Calu3 (cell line): Measurements from ENCODE around the gene IL1B. TPM values are rescaled to one million over a fixed set of nuclear protein-coding genes. Genes with fewer than 3 reads are reported as not detected.

ENCODE experiments used
- BruUV-seq: library from RNA; stranded (reverse); fragments of 400-500 nt; replicated peaks from 2 replicates; lab custom pipeline; 2021; lab: Mats Ljungman, UMichigan
- CTCF ChIA-PET: fragments of 300-600 bp; sonication (Branson Sonifier 250); formaldehyde crosslinking; loops from one replicate; lab custom pipeline; 2022; ENCODE audit warnings: antibody characterized with exemption; lab: Charles Lee
- DNase-seq: peaks from one replicate; pipeline ENCODE4 v3.0.0; 2022
- H3K27ac Mint-ChIP-seq: one replicate; pipeline ENCODE4 v1.8.0; 2022; ENCODE audit warnings: mixed read lengths; ENCODE audit not compliant: unreplicated experiment
- H3K27me3 Mint-ChIP-seq: one replicate; pipeline ENCODE4 v1.8.0; 2022; ENCODE audit warnings: mixed read lengths; ENCODE audit not compliant: unreplicated experiment
- H3K36me3 Mint-ChIP-seq: one replicate; pipeline ENCODE4 v1.8.0; 2022; ENCODE audit warnings: mild to moderate bottlenecking, moderate library complexity, mixed read lengths; ENCODE audit not compliant: insufficient read depth, unreplicated experiment
- H3K4me1 Mint-ChIP-seq: one replicate; pipeline ENCODE4 v1.8.0; 2022; ENCODE audit warnings: mild to moderate bottlenecking, low read depth, mixed read lengths; ENCODE audit not compliant: unreplicated experiment
- H3K4me3 Mint-ChIP-seq: one replicate; pipeline ENCODE4 v1.8.0; 2022; ENCODE audit warnings: mild to moderate bottlenecking, low read depth, moderate library complexity, mixed read lengths; ENCODE audit not compliant: unreplicated experiment
- H3K9me3 Mint-ChIP-seq: one replicate; pipeline ENCODE4 v1.8.0; 2022; ENCODE audit warnings: low read depth, mixed read lengths; ENCODE audit not compliant: unreplicated experiment
- CTCF ChIP-seq: fragments of 200-600 bp; IDR thresholded peaks from one replicate; pipeline ENCODE4 v1.8.0; 2022; ENCODE audit warnings: antibody characterized with exemption; ENCODE audit not compliant: unreplicated experiment
- intact Hi-C: fragments of 100-400 bp; cut with micrococcal nuclease; formaldehyde crosslinking; loops from one replicate; pipeline ENCODE4 v1.10.0; 2022; ENCODE audit not compliant: unreplicated experiment
- total RNA-seq: library from RNA; stranded (reverse); gene quantifications from 2 replicates; pipeline ENCODE4 v1.2.3, GENCODE V29; 2022

The IL1B gene
- total RNA-seq, 1 experiment from 2014 or later, result 15.5 TPM

GRCh38 chr2:112787729-112788393 is 48.7 kb downstream of the IL1B start:
- H3K27me3 Mint-ChIP-seq, result no peaks in the 10 kb centered on the region
- no peak for TF ChIP-seq CTCF
- peaks cover 57% of the 10 kb centered on the region for H3K4me1 Mint-ChIP-seq
- H3K36me3 Mint-ChIP-seq, result peaks cover 17% of the 10 kb centered on the region
- no peak overlapping the region for H3K4me3 Mint-ChIP-seq
- no peak for DNase-seq
- BruUV-seq, result no TSS peak
- no peak overlapping the region for H3K27ac Mint-ChIP-seq
- peaks cover 3% of the 10 kb centered on the region for H3K9me3 Mint-ChIP-seq
- CTCF ChIA-PET, result no interaction called here
- intact Hi-C loops, result no loop called here

- H3K27ac Mint-ChIP-seq, result no peak overlapping the region
- no peaks in the 10 kb centered on the region for H3K27me3 Mint-ChIP-seq
- CTCF ChIA-PET, result interaction anchor here (0.6 kb wide), 1 partner anchor 36 kb away, joined by 5 read pairs; no protein-coding TSS in a partner anchor
- peaks cover 54% of the 10 kb centered on the region for H3K4me1 Mint-ChIP-seq
- peaks cover 23% of the 10 kb centered on the region for H3K36me3 Mint-ChIP-seq
- no peak for DNase-seq
- no peak for TF ChIP-seq CTCF
- intact Hi-C loops, result no loop called here
- no TSS peak for BruUV-seq
- H3K9me3 Mint-ChIP-seq, result peaks cover 3% of the 10 kb centered on the region
- no peak overlapping the region for H3K4me3 Mint-ChIP-seq
Observed at GRCh38 chr2:112787294-112787693, 49.3 kb downstream of the IL1B start.

- peaks cover 47% of the 10 kb centered on the region for H3K4me1 Mint-ChIP-seq
- peak; percentile 48 for DNase-seq
- H3K4me3 Mint-ChIP-seq, result peak within 1 kb of the TSS; percentile 68
- no TSS peak for BruUV-seq
- peaks cover 33% of the 10 kb centered on the region for H3K36me3 Mint-ChIP-seq
- peaks cover 3% of the 10 kb centered on the region for H3K9me3 Mint-ChIP-seq
- peak within 1 kb of the TSS; percentile 70 for H3K27ac Mint-ChIP-seq
- CTCF ChIA-PET, result interaction anchor here (0.5 to 2.2 kb wide), 5 partner anchors 11 to 157 kb away, joined by 3 to 7 read pairs (median 4); partner anchors contain the start of gene SLC20A1
- no peak for TF ChIP-seq CTCF
- H3K27me3 Mint-ChIP-seq, result no peaks in the 10 kb centered on the region
- intact Hi-C loops, result no loop called here
Observed at GRCh38 chr2:112784199-112785189, 52.1 kb downstream of the IL1B start, which contains the start of gene IL1A. TSS of gene IL1A (minus strand) at chr2:112784493. CDS start at chr2:112783770, 723 bp downstream.

DNA sequence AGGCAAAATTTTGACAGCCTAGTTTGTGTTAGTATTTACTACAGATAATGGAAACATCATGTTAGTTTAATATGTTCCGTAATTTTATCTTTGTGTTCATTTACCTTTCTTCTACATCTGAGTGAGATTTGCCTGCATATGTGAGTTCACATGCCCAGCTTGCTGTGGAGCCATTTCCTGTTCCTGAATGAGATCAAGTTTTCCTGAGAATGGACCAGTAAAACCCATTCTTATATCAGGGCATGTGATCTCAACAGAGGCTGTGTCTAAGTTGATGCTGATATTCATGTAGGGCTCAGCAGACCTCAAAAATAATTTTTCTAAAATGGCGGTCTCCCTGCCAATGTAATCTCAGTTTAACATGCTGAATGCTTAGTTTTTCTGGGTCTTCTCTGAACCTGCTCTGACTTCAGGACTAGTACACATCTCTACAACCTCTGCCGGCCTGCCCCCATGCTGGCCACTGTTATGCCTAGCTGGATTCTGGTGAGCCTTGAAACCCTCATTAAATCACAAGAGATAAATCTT is 53.3 kb downstream of the IL1B start:
- no peak for TF ChIP-seq CTCF
- no peak for DNase-seq
- Mint-ChIP-seq H3K27ac (peak overlapping the region; percentile 70), H3K4me3 (peak overlapping the region; percentile 68), H3K27me3 (no peaks in the 10 kb centered on the region), H3K4me1 (peaks cover 37% of the 10 kb centered on the region), H3K36me3 (peaks cover 44% of the 10 kb centered on the region), H3K9me3 (no peaks in the 10 kb centered on the region)
- BruUV-seq, result no TSS peak
- CTCF ChIA-PET, result interaction anchor here (0.7 to 2.2 kb wide), 2 partner anchors 138 to 158 kb away, joined by 7 read pairs; partner anchors contain the start of gene SLC20A1
- intact Hi-C loops, result no loop called here
